H1 (cell line): Measurements from ENCODE around the gene DENND4C. TPM values are rescaled to one million over a fixed set of nuclear protein-coding genes. Genes with fewer than 3 reads are reported as not detected.

ENCODE experiments used
- CTCF ChIA-PET: fragments of 300-600 bp; sonication (Branson Sonifier 250); formaldehyde crosslinking; loops from one replicate; lab custom pipeline; 2021; ENCODE audit not compliant: partially characterized antibody; lab: Charles Lee
- POLR2A ChIA-PET: fragments of 300-600 bp; sonication (Branson Sonifier 250); formaldehyde crosslinking; loops from one replicate; lab custom pipeline; 2021; ENCODE audit warnings: inconsistent platforms; ENCODE audit not compliant: partially characterized antibody; lab: Charles Lee
- DNase-seq, 2 experiments: peaks; one replicate each; pipeline versions ENCODE4 v3.0.0 to v3.0.0-alpha.2; 2010 to 2022; ENCODE audit warnings: low spot score in 2 of 2, low read depth in 1 of 2, mixed read lengths in 1 of 2
- FAIRE-seq: peaks from 2 replicates; lab custom pipeline; 2011; peaks lifted over from hg19 to GRCh38; lab: Jason Lieb, UNC
- H2AFZ ChIP-seq: 2 replicates; pipeline ENCODE4 v1.8.1; 2012; ENCODE audit warnings: low read length, inconsistent platforms
- H2AK5ac ChIP-seq: 2 replicates; pipeline ENCODE4 v1.6.1; 2013; ENCODE audit warnings: low read depth, low read length
- H2BK120ac ChIP-seq: replicated peaks from 2 replicates; pipeline ENCODE3; 2013; ENCODE audit warnings: low read depth, low read length, inconsistent platforms
- H2BK12ac ChIP-seq: 2 replicates; pipeline ENCODE4 v1.6.1; 2013; ENCODE audit warnings: low read depth, low read length
- H2BK15ac ChIP-seq: 2 replicates; pipeline ENCODE4 v1.6.1; 2013; ENCODE audit warnings: low read length
- H2BK20ac ChIP-seq: 2 replicates; pipeline ENCODE4 v1.6.1; 2013; ENCODE audit warnings: low read length
- H2BK5ac ChIP-seq: 2 replicates; pipeline ENCODE4 v1.6.1; 2013; ENCODE audit warnings: low read depth, low read length
- H3K14ac ChIP-seq: 2 replicates; pipeline ENCODE4 v1.6.1; 2013; ENCODE audit warnings: inconsistent platforms; ENCODE audit not compliant: insufficient read length
- H3K18ac ChIP-seq: 2 replicates; pipeline ENCODE4 v1.6.1; 2013; ENCODE audit warnings: low read length; ENCODE audit errors: extremely low read depth
- H3K23ac ChIP-seq: 2 replicates; pipeline ENCODE4 v1.6.1; 2013; ENCODE audit warnings: inconsistent platforms; ENCODE audit not compliant: insufficient read length
- H3K23me2 ChIP-seq: 2 replicates; pipeline ENCODE4 v1.6.1; 2013; ENCODE audit warnings: low read depth, low read length
- H3K27ac ChIP-seq: 2 replicates; pipeline ENCODE4 v1.6.1; 2011; ENCODE audit warnings: low read depth, low read length, inconsistent platforms
- H3K27me3 ChIP-seq, 4 experiments: replicated peaks in 1 of 4; 1 replicate in 1 of 4; 2 replicates in 3 of 4; pipeline versions ENCODE4 v1.6.1 to v1.8.1; 2011 to 2013; ENCODE audit warnings: low read length in 3 of 4, mild to moderate bottlenecking in 3 of 4, inconsistent platforms in 2 of 4, mixed read lengths in 2 of 4, moderate library complexity in 1 of 4; ENCODE audit not compliant: control insufficient read depth in 3 of 4, insufficient read depth in 3 of 4; ENCODE audit errors: extremely low read depth in 1 of 4
- H3K36me3 ChIP-seq, 4 experiments: 2 replicates each; pipeline versions ENCODE4 v1.6.1 to v1.8.1; 2011 to 2013; ENCODE audit warnings: mild to moderate bottlenecking in 4 of 4, low read length in 3 of 4, moderate library complexity in 2 of 4, control low read depth in 1 of 4, inconsistent platforms in 1 of 4; ENCODE audit not compliant: insufficient read depth in 4 of 4, control insufficient read depth in 2 of 4
- H3K4ac ChIP-seq: replicated peaks from 2 replicates; pipeline ENCODE3; 2013; ENCODE audit warnings: low read length, low read depth, mixed read lengths, inconsistent platforms; ENCODE audit not compliant: insufficient read length
- H3K4me1 ChIP-seq, 4 experiments: replicated peaks in 1 of 4; 1 replicate in 1 of 4; 2 replicates in 3 of 4; pipeline versions ENCODE4 v1.6.1 to v1.8.1; 2011 to 2013; ENCODE audit warnings: low read length in 3 of 4, inconsistent platforms in 2 of 4, mixed read lengths in 1 of 4; ENCODE audit not compliant: insufficient read depth in 4 of 4, control insufficient read depth in 3 of 4
- H3K4me2 ChIP-seq, 2 experiments: 2 replicates each; pipeline versions ENCODE4 v1.6.1 to v1.8.1; 2011 to 2013; ENCODE audit warnings: low read depth in 2 of 2, low read length in 2 of 2, control low read depth in 1 of 2, inconsistent platforms in 1 of 2, mild to moderate bottlenecking in 1 of 2; ENCODE audit not compliant: insufficient read depth in 1 of 2
- H3K4me3 ChIP-seq, 4 experiments: fragments of 200-600, 300-600 bp in 1 of 4; sonication (generic), shearing (Covaris generic), sonication (Bioruptor Twin) in 1 of 4; 2 replicates each; pipeline versions ENCODE4 v1.5.1 to v1.8.1; 2011 to 2016; ENCODE audit warnings: low read length in 4 of 4, low read depth in 3 of 4, control low read depth in 2 of 4, inconsistent platforms in 2 of 4, mild to moderate bottlenecking in 2 of 4, mixed read lengths in 1 of 4, moderate library complexity in 1 of 4; ENCODE audit not compliant: insufficient read depth in 2 of 4; ENCODE audit errors: extremely low read depth in 1 of 4
- H3K56ac ChIP-seq: replicated peaks from 2 replicates; pipeline ENCODE3; 2013; ENCODE audit warnings: low read depth, mild to moderate bottlenecking, mixed read lengths, low read length, inconsistent platforms; ENCODE audit not compliant: insufficient read length
- H3K79me1 ChIP-seq: 2 replicates; pipeline ENCODE4 v1.6.1; 2013; ENCODE audit warnings: low read depth, low read length, control low read depth
- H3K79me2 ChIP-seq, 2 experiments: 2 replicates each; pipeline versions ENCODE4 v1.6.1 to v1.8.1; 2012 to 2013; ENCODE audit warnings: low read length in 2 of 2, mild to moderate bottlenecking in 2 of 2, inconsistent platforms in 1 of 2; ENCODE audit not compliant: insufficient read depth in 2 of 2, control insufficient read depth in 1 of 2
- H3K9ac ChIP-seq, 4 experiments: replicated peaks in 1 of 4; 1 replicate in 1 of 4; 2 replicates in 3 of 4; pipeline versions ENCODE4 v1.6.1 to v1.8.1; 2011 to 2013; ENCODE audit warnings: low read depth in 3 of 4, low read length in 3 of 4, control low read depth in 2 of 4, mild to moderate bottlenecking in 2 of 4, moderate library complexity in 2 of 4, inconsistent platforms in 1 of 4; ENCODE audit errors: extremely low read depth in 1 of 4
- H3K9me3 ChIP-seq, 2 experiments: 2 replicates each; pipeline versions ENCODE4 v1.6.1 to v1.8.1; 2012 to 2013; ENCODE audit warnings: mild to moderate bottlenecking in 2 of 2, moderate library complexity in 2 of 2, control low read depth in 1 of 2, inconsistent platforms in 1 of 2, low read depth in 1 of 2, low read length in 1 of 2, mixed read lengths in 1 of 2; ENCODE audit not compliant: insufficient read depth in 2 of 2
- H4K20me1 ChIP-seq, 2 experiments: replicated peaks in 1 of 2; 2 replicates each; pipeline versions ENCODE3 to v1.8.1; 2011 to 2013; ENCODE audit warnings: inconsistent platforms in 2 of 2, low read length in 2 of 2, mild to moderate bottlenecking in 1 of 2; ENCODE audit not compliant: insufficient read depth in 2 of 2, control insufficient read depth in 1 of 2
- H4K5ac ChIP-seq: 2 replicates; pipeline ENCODE4 v1.6.1; 2013; ENCODE audit warnings: low read length, low read depth, mixed read lengths, inconsistent platforms; ENCODE audit not compliant: insufficient read length
- H4K8ac ChIP-seq: 2 replicates; pipeline ENCODE4 v1.8.0; 2013; ENCODE audit warnings: mild to moderate bottlenecking, moderate library complexity, low read length, inconsistent platforms; ENCODE audit not compliant: insufficient read depth; ENCODE audit errors: extremely low read depth
- H4K91ac ChIP-seq: replicated peaks from 2 replicates; pipeline ENCODE3; 2013; ENCODE audit warnings: low read length, mixed read lengths, inconsistent platforms; ENCODE audit not compliant: insufficient read length
- BACH1 ChIP-seq: IDR thresholded peaks from 2 replicates; pipeline ENCODE4 v1.6.1; 2012; ENCODE audit warnings: low read length, improper control_type of control experiment
- BRCA1 ChIP-seq: IDR thresholded peaks from 2 replicates; pipeline ENCODE4 v1.6.1; 2012; ENCODE audit warnings: low read depth, low read length, improper control_type of control experiment
- CHD2 ChIP-seq: IDR thresholded peaks from 2 replicates; pipeline ENCODE4 v1.6.1; 2012; ENCODE audit warnings: low read length, improper control_type of control experiment
- EZH2 ChIP-seq: fragments of 200-600 bp; sonication (generic); IDR thresholded peaks from 2 replicates; pipeline ENCODE4 v1.7.1; 2012; ENCODE audit warnings: low read depth, mild to moderate bottlenecking, moderate library complexity, low read length, inconsistent platforms; ENCODE audit not compliant: severe bottlenecking
- GABPA ChIP-seq: IDR thresholded peaks from 2 replicates; pipeline ENCODE4 v1.6.1; 2011; ENCODE audit warnings: mild to moderate bottlenecking, low read length, moderate library complexity, borderline replicate concordance; ENCODE audit not compliant: insufficient read depth
- HDAC6 ChIP-seq: IDR thresholded peaks from one replicate; pipeline ENCODE4 v1.7.1; 2012; ENCODE audit warnings: low read depth, mild to moderate bottlenecking, inconsistent platforms, low read length, moderate library complexity
- KDM4A ChIP-seq: IDR thresholded peaks from one replicate; pipeline ENCODE4 v1.7.1; 2012; ENCODE audit warnings: low read depth, mild to moderate bottlenecking, moderate library complexity, low read length, inconsistent platforms; ENCODE audit not compliant: severe bottlenecking
- SRF ChIP-seq: IDR thresholded peaks from 2 replicates; pipeline ENCODE4 v1.6.1; 2011; ENCODE audit warnings: mild to moderate bottlenecking, low read depth, low read length, moderate library complexity
- TCF12 ChIP-seq: IDR thresholded peaks from 2 replicates; pipeline ENCODE4 v1.6.1; 2011; ENCODE audit warnings: low read depth, mild to moderate bottlenecking, low read length
- WGBS, 2 experiments: shearing (Covaris generic) in 1 of 2; methylation state at CpG; one replicate each; pipeline versions ENCODE4 v1.1.6 to v1.1.7; 2013 to 2015; ENCODE audit warnings: low lambda C conversion rate in 2 of 2, mixed read lengths in 2 of 2, inconsistent platforms in 1 of 2, low coverage in 1 of 2, missing lambda C conversion rate in 1 of 2; ENCODE audit not compliant: insufficient replicate concordance in 2 of 2, insufficient coverage in 1 of 2, insufficient read length in 1 of 2; ENCODE audit errors: extremely low coverage in 1 of 2, missing lambda C conversion rate in 1 of 2; 5-methylcytosine and 5-hydroxymethylcytosine counted together
- polyA plus RNA-seq, 7 experiments: library from polyadenylated mRNA; depleted of rRNA in 3 of 7; stranded (reverse) in 5 of 7; unstranded in 2 of 7; fragments of >200 nt in 5 of 7; fragments of 200-250 nt in 2 of 7; gene quantifications; 1 replicate in 5 of 7; 2 replicates in 1 of 7; 4 replicates in 1 of 7; pipeline versions ENCODE4 v1.2.1 to v1.2.3, GENCODE V29; 2011 to 2013; ENCODE audit warnings: missing spikeins in 2 of 7, mixed read lengths in 2 of 7
- total RNA-seq: library from RNA; stranded (reverse); fragmentation: NEBNext Ultra II Directional; extraction: Animal tissue kit (Norgen Biotek cat#: 25700); gene quantifications from 2 replicates; pipeline ENCODE4 v1.2.1, GENCODE V29; 2021
- TF ChIP-seq, protein P1 (sequence below): IDR thresholded peaks from 2 replicates; pipeline ENCODE4 v1.6.1; 2012; ENCODE audit warnings: inconsistent platforms

DENND4C gene
- total and polyA plus RNA-seq, 2 of the 8 experiments (the other 6 are each of a cell fraction or from before 2014, with no cell fraction given), result 6.9 to 18.9 TPM

- 89% methylated on average over 5 of the region's 5 CpGs; no CpG with 5 or more reads in 1 of the 2 experiments for WGBS, 2 experiments
- CTCF ChIA-PET, result no interaction called here
- H3K79me1 ChIP-seq, result no peaks in the 10 kb centered on the region; the same call in 1 of the 2 replicates
- peaks cover 0 to 35% of the 10 kb centered on the region in 2 experiments; a peak in 2 of 4 replicates for H3K79me2 ChIP-seq
- no peak overlapping the region for H3K4ac ChIP-seq
- H3K36me3 ChIP-seq, result peaks cover 0 to 8% (median under 1%) of the 10 kb centered on the region in 4 experiments; a peak in 1 of 8 replicates
- no peaks in the 10 kb centered on the region for H3K23me2 ChIP-seq
- H2BK120ac ChIP-seq, result no peak overlapping the region
- no peak overlapping the region for H3K9ac ChIP-seq
- peaks cover 0 to 1% of the 10 kb centered on the region in 2 experiments for H4K20me1 ChIP-seq
- no peaks in the 10 kb centered on the region for H3K27me3 ChIP-seq
- H3K23ac ChIP-seq, result no peak overlapping the region
- no peak overlapping the region for H3K14ac ChIP-seq
- no peak overlapping the region for H4K5ac ChIP-seq
- no peaks in the 10 kb centered on the region for H3K4me1 ChIP-seq
- H3K56ac ChIP-seq, result no peak overlapping the region
- no peaks in the 10 kb centered on the region for H3K9me3 ChIP-seq
- H3K18ac ChIP-seq, result no peak overlapping the region
- POLR2A ChIA-PET, result no interaction called here
- no peak overlapping the region for H2BK5ac ChIP-seq
- no peak overlapping the region for H3K27ac ChIP-seq
- no peak overlapping the region for H2AK5ac ChIP-seq
- no peak overlapping the region for H3K4me2 ChIP-seq
- no peak overlapping the region for H2BK15ac ChIP-seq
- no peak overlapping the region for H2BK20ac ChIP-seq
- FAIRE-seq (no peak), DNase-seq (no peak)
- no peak overlapping the region for H4K91ac ChIP-seq
- no peak for TF ChIP-seq HDAC6
- TF ChIP-seq BRCA1, result no peak
- TF ChIP-seq GABPA, result no peak
- TF ChIP-seq KDM4A, result no peak
- no peak for TF ChIP-seq EZH2
- TF ChIP-seq BACH1, result no peak
- TF ChIP-seq, protein P1, sequence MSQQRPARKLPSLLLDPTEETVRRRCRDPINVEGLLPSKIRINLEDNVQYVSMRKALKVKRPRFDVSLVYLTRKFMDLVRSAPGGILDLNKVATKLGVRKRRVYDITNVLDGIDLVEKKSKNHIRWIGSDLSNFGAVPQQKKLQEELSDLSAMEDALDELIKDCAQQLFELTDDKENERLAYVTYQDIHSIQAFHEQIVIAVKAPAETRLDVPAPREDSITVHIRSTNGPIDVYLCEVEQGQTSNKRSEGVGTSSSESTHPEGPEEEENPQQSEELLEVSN, result no peak
- TF ChIP-seq CHD2, result no peak
- TF ChIP-seq TCF12, result no peak
- no peak for TF ChIP-seq SRF
- H3K4me3 ChIP-seq, result no peak overlapping the region
- H2BK12ac ChIP-seq, result no peak overlapping the region
- H2AFZ ChIP-seq, result no peak overlapping the region
- no peak overlapping the region for H4K8ac ChIP-seq
Measured at GRCh38 chr9:19286634-19287188, 56.2 kb downstream of the DENND4C start.
